ENCODE measurements around the gene HSPA12B. TPM values are rescaled to one million over a fixed set of nuclear protein-coding genes. Genes with fewer than 3 reads are reported as not detected.

HSPA12B gene
- total and polyA plus RNA-seq, 2 of the 4 experiments (the other 2 are of a cell fraction): not detected

DNA sequence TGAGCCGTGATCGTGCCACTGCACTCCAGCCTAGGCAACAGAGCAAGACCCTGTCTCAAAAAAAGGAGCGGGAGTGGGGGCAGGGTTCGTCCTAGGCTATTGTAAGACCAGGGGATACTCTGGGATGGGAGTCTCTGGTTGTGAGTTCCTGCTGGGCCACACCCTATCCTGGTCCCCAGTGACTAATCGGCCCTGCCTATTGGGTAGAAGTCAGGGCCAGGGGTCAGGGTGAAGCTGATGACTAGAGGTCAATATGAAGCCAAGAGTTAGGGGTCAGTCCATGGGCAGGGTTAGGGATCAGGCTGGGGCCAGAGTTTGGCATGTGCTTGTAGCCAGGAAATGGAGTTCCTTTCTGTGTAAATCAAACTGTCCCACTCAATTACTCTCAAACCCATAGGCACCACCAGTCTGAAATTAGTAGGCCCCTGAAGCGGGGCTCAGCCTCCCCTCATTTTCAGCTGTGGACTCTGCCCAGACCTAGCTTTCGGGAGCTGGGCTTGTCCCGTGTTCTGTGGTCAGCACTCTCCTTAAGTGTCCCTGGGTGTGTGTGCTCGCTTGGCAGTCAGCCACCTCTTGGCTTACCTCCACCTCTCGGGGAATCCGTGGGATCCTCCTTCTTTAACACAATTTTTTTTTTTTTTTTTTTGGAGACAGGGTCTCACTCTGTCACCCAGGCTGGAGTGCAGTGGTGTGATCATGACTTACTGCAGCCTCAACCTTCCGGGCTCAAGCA, 1.8 kb downstream of the HSPA12B start:
- no peak overlapping the region for H3K9ac ChIP-seq (ENCODE audit: low read depth, low read length)
- CTCF ChIA-PET: no interaction called here
- no peaks in the 10 kb centered on the region for H3K79me1 ChIP-seq (ENCODE audit: low read depth in 1 of 2, low read length in 2 of 2)
- ATAC-seq (ENCODE audit: low read depth) (no peak), DNase-seq (no peak)
- no peak overlapping the region for H4K5ac ChIP-seq (ENCODE audit: low read depth, low read length)
- H3K18ac ChIP-seq (ENCODE audit: low read depth, low read length): no peak overlapping the region
- intact Hi-C loops (cut with micrococcal nuclease): no loop called here
- 0 out of 2 replicates have a peak, but pooled peaks cover 2% of the 10 kb centered on the region for H3K9me1 ChIP-seq (ENCODE audit: insufficient read depth, low read length)
- no peak overlapping the region for H2AFZ ChIP-seq (replicated peaks; ENCODE audit: low read length, poor library complexity)
- H2BK120ac ChIP-seq (ENCODE audit: low read depth, low read length): no peak overlapping the region
- no peak overlapping the region for H4K91ac ChIP-seq (ENCODE audit: insufficient read depth, low read depth, low read length)
- H2AK9ac ChIP-seq (replicated peaks; ENCODE audit: low read depth, low read length, poor library complexity): no peak overlapping the region
- no peaks in the 10 kb centered on the region for H4K20me1 ChIP-seq (ENCODE audit: insufficient read depth, low read length)
- H3K27me3 ChIP-seq (ENCODE audit: control insufficient read depth, insufficient read depth, low read length): peaks cover 64% of the 10 kb centered on the region
- no peak overlapping the region for H2BK20ac ChIP-seq (ENCODE audit: low read depth, low read length)
- H3K4me1 ChIP-seq (ENCODE audit: control insufficient read depth, insufficient read depth, low read length): no peaks in the 10 kb centered on the region
- no TSS peak for BruUV-seq (replicated peaks)
- H4K8ac ChIP-seq (ENCODE audit: low read depth in 2 of 2, low read length in 2 of 2): no peak overlapping the region
- in situ Hi-C loops (cut with MboI; ENCODE audit: low sequenced_read_pairs): no loop called here
- H3K4me3 ChIP-seq (ENCODE audit: insufficient read depth, low read depth, low read length): no peak overlapping the region
- no peak overlapping the region for H2AK5ac ChIP-seq (ENCODE audit: low read depth, low read length)
- H3K27ac ChIP-seq (ENCODE audit: insufficient read depth, low read length): no peak overlapping the region
- H3K36me3 ChIP-seq (ENCODE audit: control insufficient read depth, insufficient read depth, low read length): no peaks in the 10 kb centered on the region
- no peak overlapping the region for H3K4ac ChIP-seq (ENCODE audit: low read depth, low read length)
- H3K4me2 ChIP-seq (ENCODE audit: low read depth, low read length): no peak overlapping the region
- H2BK5ac ChIP-seq (ENCODE audit: low read depth, low read length, poor library complexity, severe bottlenecking): no peak overlapping the region
- 81% methylated on average over 5 of the region's 12 CpGs; no CpG with 5 or more reads in 1 of the 2 experiments for WGBS, 2 experiments (ENCODE audit: extremely low coverage in 2 of 2, insufficient read length in 1 of 2)
- no peak overlapping the region for H3K14ac ChIP-seq (replicated peaks; ENCODE audit: low read depth, low read length)
- no peak overlapping the region for H2BK15ac ChIP-seq (ENCODE audit: low read depth, low read length)
- dilution Hi-C loops (cut with HindIII; ENCODE audit: low sequenced_read_pairs, unreplicated experiment): no loop called here
- H3K23ac ChIP-seq (ENCODE audit: low read depth, low read length): no peak overlapping the region
- no peak overlapping the region for H3K56ac ChIP-seq (ENCODE audit: extremely low read depth, insufficient read depth, low read length)
- TF ChIP-seq FOS (IDR thresholded peaks at IDR 0.05; ENCODE audit: low read depth, low read length) (no peak), POLR2A (IDR thresholded peaks at IDR 0.05; ENCODE audit: low read depth, low read length) (no peak), NFE2L2 (IDR thresholded peaks at IDR 0.05; ENCODE audit: low read depth, low read length) (no peak), MAZ (IDR thresholded peaks at IDR 0.05; ENCODE audit: borderline replicate concordance, low read depth, low read length) (no peak), RFX5 (IDR thresholded peaks at IDR 0.05; ENCODE audit: low read depth, low read length) (no peak), CHD1 (IDR thresholded peaks at IDR 0.05; ENCODE audit: low read depth, low read length) (no peak), RAD21 (IDR thresholded peaks at IDR 0.05; ENCODE audit: low read length) (no peak), BHLHE40 (IDR thresholded peaks at IDR 0.05; ENCODE audit: low read depth, low read length) (no peak), MXI1 (IDR thresholded peaks at IDR 0.05; ENCODE audit: borderline replicate concordance, low read depth, low read length) (no peak), SMC3 (IDR thresholded peaks at IDR 0.05; ENCODE audit: low read depth, low read length) (no peak), CEBPB (IDR thresholded peaks at IDR 0.05; ENCODE audit: low read depth, low read length) (no peak), RCOR1 (IDR thresholded peaks at IDR 0.05; ENCODE audit: insufficient replicate concordance, low read length) (no peak), MAFK (IDR thresholded peaks at IDR 0.05; ENCODE audit: low read depth, low read length) (no peak)
- TF ChIP-seq, protein P1, sequence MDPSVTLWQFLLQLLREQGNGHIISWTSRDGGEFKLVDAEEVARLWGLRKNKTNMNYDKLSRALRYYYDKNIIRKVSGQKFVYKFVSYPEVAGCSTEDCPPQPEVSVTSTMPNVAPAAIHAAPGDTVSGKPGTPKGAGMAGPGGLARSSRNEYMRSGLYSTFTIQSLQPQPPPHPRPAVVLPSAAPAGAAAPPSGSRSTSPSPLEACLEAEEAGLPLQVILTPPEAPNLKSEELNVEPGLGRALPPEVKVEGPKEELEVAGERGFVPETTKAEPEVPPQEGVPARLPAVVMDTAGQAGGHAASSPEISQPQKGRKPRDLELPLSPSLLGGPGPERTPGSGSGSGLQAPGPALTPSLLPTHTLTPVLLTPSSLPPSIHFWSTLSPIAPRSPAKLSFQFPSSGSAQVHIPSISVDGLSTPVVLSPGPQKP (IDR thresholded peaks at IDR 0.05; ENCODE audit: borderline replicate concordance, low read depth, low read length): no peak
- TF ChIP-seq, protein P2, sequence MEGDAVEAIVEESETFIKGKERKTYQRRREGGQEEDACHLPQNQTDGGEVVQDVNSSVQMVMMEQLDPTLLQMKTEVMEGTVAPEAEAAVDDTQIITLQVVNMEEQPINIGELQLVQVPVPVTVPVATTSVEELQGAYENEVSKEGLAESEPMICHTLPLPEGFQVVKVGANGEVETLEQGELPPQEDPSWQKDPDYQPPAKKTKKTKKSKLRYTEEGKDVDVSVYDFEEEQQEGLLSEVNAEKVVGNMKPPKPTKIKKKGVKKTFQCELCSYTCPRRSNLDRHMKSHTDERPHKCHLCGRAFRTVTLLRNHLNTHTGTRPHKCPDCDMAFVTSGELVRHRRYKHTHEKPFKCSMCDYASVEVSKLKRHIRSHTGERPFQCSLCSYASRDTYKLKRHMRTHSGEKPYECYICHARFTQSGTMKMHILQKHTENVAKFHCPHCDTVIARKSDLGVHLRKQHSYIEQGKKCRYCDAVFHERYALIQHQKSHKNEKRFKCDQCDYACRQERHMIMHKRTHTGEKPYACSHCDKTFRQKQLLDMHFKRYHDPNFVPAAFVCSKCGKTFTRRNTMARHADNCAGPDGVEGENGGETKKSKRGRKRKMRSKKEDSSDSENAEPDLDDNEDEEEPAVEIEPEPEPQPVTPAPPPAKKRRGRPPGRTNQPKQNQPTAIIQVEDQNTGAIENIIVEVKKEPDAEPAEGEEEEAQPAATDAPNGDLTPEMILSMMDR (conservative IDR thresholded peaks at IDR 0.05; ENCODE audit: low read depth, low read length): no peak
- TF ChIP-seq, protein P3, sequence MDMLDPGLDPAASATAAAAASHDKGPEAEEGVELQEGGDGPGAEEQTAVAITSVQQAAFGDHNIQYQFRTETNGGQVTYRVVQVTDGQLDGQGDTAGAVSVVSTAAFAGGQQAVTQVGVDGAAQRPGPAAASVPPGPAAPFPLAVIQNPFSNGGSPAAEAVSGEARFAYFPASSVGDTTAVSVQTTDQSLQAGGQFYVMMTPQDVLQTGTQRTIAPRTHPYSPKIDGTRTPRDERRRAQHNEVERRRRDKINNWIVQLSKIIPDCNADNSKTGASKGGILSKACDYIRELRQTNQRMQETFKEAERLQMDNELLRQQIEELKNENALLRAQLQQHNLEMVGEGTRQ (IDR thresholded peaks at IDR 0.05; ENCODE audit: low read depth, low read length): no peak
- no peaks in the 10 kb centered on the region for H3K9me3 ChIP-seq (ENCODE audit: control insufficient read depth, insufficient read depth, low read length)
- POLR2A ChIA-PET (ENCODE audit: unreplicated experiment): no interaction called here

Measured in IMR-90 (cell line).